ENCODE measurements around the gene RHBDF1. TPM values are rescaled to one million over a fixed set of nuclear protein-coding genes. Genes with fewer than 3 reads are reported as not detected.
A peak's percentile ranks its signal among the peaks of the same experiment; 100 is the strongest.

The RHBDF1 gene
- total RNA-seq, 1 experiment from 2014 or later, result 60.8 TPM

- H3K4me1 Mint-ChIP-seq, result peaks cover 48% of the 10 kb centered on the region
These were observed 6.2 kb upstream of the RHBDF1 start for GRCh38 chr16:78444-79150.

More at GRCh38 chr16:78444-79150, 6.2 kb upstream of the RHBDF1 start:
- ATAC-seq (no peak), DNase-seq (ENCODE audit: low spot score) (no peak)
- TF ChIP-seq USF2 (CRISPR knock-in tag; IDR thresholded peaks at IDR 0.05) (no peak), IRF1 (CRISPR knock-in tag; IDR thresholded peaks at IDR 0.05) (no peak), MAX (CRISPR knock-in tag; IDR thresholded peaks at IDR 0.05) (no peak), SP1 (CRISPR knock-in tag; conservative IDR thresholded peaks at IDR 0.05) (no peak), ZNF281 (CRISPR knock-in tag; IDR thresholded peaks at IDR 0.05) (no peak), NFE2L1 (CRISPR knock-in tag; IDR thresholded peaks at IDR 0.05) (no peak), SMAD4 (CRISPR knock-in tag; IDR thresholded peaks at IDR 0.05) (no peak), NR2C2 (CRISPR knock-in tag; IDR thresholded peaks at IDR 0.05) (no peak), NR1H2 (CRISPR knock-in tag; IDR thresholded peaks at IDR 0.05) (no peak), RELA (CRISPR knock-in tag; IDR thresholded peaks at IDR 0.05; ENCODE audit: borderline replicate concordance) (no peak), ELF4 (CRISPR knock-in tag; IDR thresholded peaks at IDR 0.05; ENCODE audit: low read depth) (no peak), ZNF317 (CRISPR knock-in tag; IDR thresholded peaks at IDR 0.05; ENCODE audit: borderline replicate concordance, low read depth) (no peak), AR (CRISPR knock-in tag; IDR thresholded peaks at IDR 0.05) (no peak), PRDM15 (CRISPR knock-in tag; IDR thresholded peaks at IDR 0.05) (no peak), ZMAT4 (CRISPR knock-in tag; IDR thresholded peaks at IDR 0.05) (no peak), USF1 (CRISPR knock-in tag; IDR thresholded peaks at IDR 0.05) (no peak), RORB (CRISPR knock-in tag; IDR thresholded peaks at IDR 0.05) (no peak), CDX4 (CRISPR knock-in tag; IDR thresholded peaks at IDR 0.05; ENCODE audit: borderline replicate concordance) (no peak), CREB1 (CRISPR knock-in tag; IDR thresholded peaks at IDR 0.05) (no peak)
- Mint-ChIP-seq H3K36me3 (peaks cover 6% of the 10 kb centered on the region), H3K4me3 (peak overlapping the region; percentile 82), H3K9me3 (no peaks in the 10 kb centered on the region), H3K27me3 (ENCODE audit: low read depth) (no peaks in the 10 kb centered on the region; the same call in 1 of the 2 replicates), H3K27ac (no peak overlapping the region)
- POLR2A ChIA-PET, result no interaction called here
- CTCF ChIA-PET, result interaction anchor here (1.1 to 3.9 kb wide), 6 partner anchors 13 to 39 kb away, joined by 3 to 49 read pairs (median 8); partner anchors contain the start of genes POLR3K and SNRNP25

Measured in WTC11 (cell line).